Uterus (tissue), 4 donors: Measurements from ENCODE around the gene LFNG. TPM values are rescaled to one million over a fixed set of nuclear protein-coding genes. Genes with fewer than 3 reads are reported as not detected.
A peak's percentile ranks its signal among the peaks of the same experiment; 100 is the strongest.

Source experiments
- DNase-seq, 2 donors: peaks; one replicate each; pipeline ENCODE4 v3.0.0-alpha.2; 2019 to 2020
- H3K27ac ChIP-seq, 2 donors: fragments of 200-600 bp; sonication (generic); 1 replicate in 1 of 2; 2 replicates in 1 of 2; pipeline ENCODE4 v1.5.1; 2016 to 2018
- H3K27me3 ChIP-seq, 2 donors: fragments of 200-600 bp; sonication (generic); one replicate each; pipeline ENCODE4 v1.5.1; 2018 to 2019; ENCODE audit warnings: control low read depth in 1 of 2
- H3K36me3 ChIP-seq, 2 donors: fragments of 200-600 bp; sonication (generic); one replicate each; pipeline ENCODE4 v1.5.1; 2019; ENCODE audit warnings: control low read depth in 1 of 2
- H3K4me1 ChIP-seq, 2 donors: fragments of 200-600 bp; sonication (generic); one replicate each; pipeline ENCODE4 v1.5.1; 2018 to 2019; ENCODE audit warnings: control low read depth in 1 of 2
- H3K4me3 ChIP-seq, 2 donors: fragments of 200-600 bp; sonication (generic); 1 replicate in 1 of 2; 2 replicates in 1 of 2; pipeline ENCODE4 v1.5.1; 2018 to 2019; ENCODE audit warnings: mild to moderate bottlenecking in 1 of 2
- H3K9me3 ChIP-seq, 2 donors: fragments of 200-600 bp; sonication (generic); one replicate each; pipeline ENCODE4 v1.5.1; 2019; ENCODE audit warnings: control low read depth in 1 of 2
- CTCF ChIP-seq, 4 experiments: fragments of 200-600 bp in 2 of 4; fragments of 450-650 bp in 2 of 4; sonication (generic) in 2 of 4; IDR thresholded peaks; one replicate each; pipeline ENCODE4 v1.5.1; 2016 to 2019; ENCODE audit warnings: antibody characterized with exemption in 4 of 4, mild to moderate bottlenecking in 2 of 4, moderate library complexity in 1 of 4
- POLR2A ChIP-seq, 2 donors: fragments of 450-650 bp; IDR thresholded peaks; one replicate each; pipeline ENCODE4 v1.6.1; 2016; ENCODE audit warnings: antibody characterized with exemption in 2 of 2, mild to moderate bottlenecking in 1 of 2, moderate library complexity in 1 of 2
- intact Hi-C: fragments of 100-400 bp; cut with DNase I; formaldehyde crosslinking; loops from one replicate; pipeline ENCODE4 v1.15.1; 2023; ENCODE audit warnings: low total_unique reads
- total RNA-seq, 4 donors: library from RNA; depleted of rRNA in 3 of 4; stranded (reverse); fragments of >200 nt in 3 of 4; gene quantifications; one replicate each; pipeline versions ENCODE4 v1.1.0 to v1.2.4, GENCODE V29; 2014 to 2023
- donor health status: DM: yes; HTN: yes; CAD: no.

Gene LFNG
- total RNA-seq, 4 donors from 2014 or later, result 2.3 to 30.5 (median 26.5) TPM; not detected in 1

GRCh38 chr7:2553831-2554581 is 34.4 kb downstream of the LFNG start:
- Histone ChIP-seq H3K36me3 (no peaks in the 10 kb centered on the region), H3K4me3 (peak overlapping the region; percentile 69 to 94), H3K27me3 (no peaks in the 10 kb centered on the region), H3K4me1 (peaks cover 0 to 9% of the 10 kb centered on the region in 2 donors), H3K27ac (no peak overlapping the region), H3K9me3 (no peaks in the 10 kb centered on the region)
- no peak for DNase-seq
- TF ChIP-seq POLR2A (IDR thresholded peaks at IDR 0.05), result no peak
- TF ChIP-seq CTCF (IDR thresholded peaks at IDR 0.05), result no peak
- intact Hi-C loops, result no loop called here

- H3K9me3 ChIP-seq, result no peaks in the 10 kb centered on the region
- no peaks in the 10 kb centered on the region for H3K27me3 ChIP-seq
- no peak for DNase-seq
- H3K36me3 ChIP-seq, result no peaks in the 10 kb centered on the region
- intact Hi-C loops, result loop anchor here (5.0 kb wide), 1 partner anchor 78 kb away; the partner anchor contains the start of gene TTYH3
- H3K4me1 ChIP-seq, result peaks cover 0 to 9% of the 10 kb centered on the region in 2 donors
- TF ChIP-seq POLR2A (IDR thresholded peaks at IDR 0.05) (no peak), CTCF (IDR thresholded peaks at IDR 0.05) (no peak)
- peak overlapping the region; percentile 69 to 94 for H3K4me3 ChIP-seq
- H3K27ac ChIP-seq, result peak overlapping the region; percentile 98
These were observed 35.1 kb downstream of the LFNG start for GRCh38 chr7:2554661-2555111.

GRCh38 chr7:2555121-2556052 is 35.8 kb downstream of the LFNG start, which contains the start of gene BRAT1:
BRAT1 (minus strand) TSS chr7:2555524; CDS start chr7:2554431, 1,093 bp downstream.
- intact Hi-C loops, result loop anchor here (5.0 kb wide), 1 partner anchor 77 kb away; the partner anchor contains the start of gene TTYH3
- no peaks in the 10 kb centered on the region for H3K36me3 ChIP-seq
- H3K27me3 ChIP-seq, result no peaks in the 10 kb centered on the region
- H3K4me1 ChIP-seq, result peaks cover 0 to 9% of the 10 kb centered on the region in 2 donors
- peak within 1 kb of the TSS; percentile 69 to 94 for H3K4me3 ChIP-seq
- peak within 1 kb of the TSS; percentile 98 for H3K27ac ChIP-seq
- H3K9me3 ChIP-seq, result no peaks in the 10 kb centered on the region
- TF ChIP-seq CTCF (IDR thresholded peaks at IDR 0.05) (peak in 3 of 4 experiments; percentile 25 to 46 (median 45)), POLR2A (IDR thresholded peaks at IDR 0.05) (peak; percentile 36 to 70)
- DNase-seq, result peak; percentile 95 to 97

- intact Hi-C loops, result loop anchor here (5.0 kb wide), 1 partner anchor 74 kb away; the partner anchor contains the start of gene TTYH3
- Histone ChIP-seq H3K9me3 (no peaks in the 10 kb centered on the region), H3K36me3 (no peaks in the 10 kb centered on the region), H3K27me3 (no peaks in the 10 kb centered on the region), H3K4me3 (peak within 1 kb of the TSS; percentile 51 to 74), H3K4me1 (peaks cover 0 to 9% of the 10 kb centered on the region in 2 donors), H3K27ac (peak within 1 kb of the TSS; percentile 40 to 65)
- peak; percentile 91 to 95 for DNase-seq
- TF ChIP-seq POLR2A (IDR thresholded peaks at IDR 0.05) (peak in 1 of 2 donors; percentile 37), CTCF (IDR thresholded peaks at IDR 0.05) (peak in 2 of 4 experiments; percentile 34 to 54)
These were observed 39.2 kb downstream of the LFNG start, which contains the start of gene IQCE for GRCh38 chr7:2558629-2559282. IQCE (plus strand) TSS chr7:2558979; CDS start chr7:2559182, 203 bp downstream.
